HepG2 (cell line): ENCODE results near the gene ARHGEF1. TPM values are rescaled to one million over a fixed set of nuclear protein-coding genes. Genes with fewer than 3 reads are reported as not detected.

Source experiments
- ATAC-seq: fragments of 200-7000 bp; cut with Tn5 transposase; 3 replicates; pipeline ENCODE4 v1.9.1; 2020; ENCODE audit warnings: mild to moderate bottlenecking, moderate library complexity
- BruUV-seq: library from RNA; stranded (reverse); fragments of 400-500 nt; replicated peaks from 2 replicates; lab custom pipeline; 2021; lab: Mats Ljungman, UMichigan
- CTCF ChIA-PET: fragments of 300-600 bp; formaldehyde crosslinking; extraction: SDS; loops from one replicate; lab custom pipeline; 2021; ENCODE audit warnings: low total read pairs, inconsistent platforms, low intra/inter-chr PET ratio; lab: Yijun Ruan, JAX
- POLR2A ChIA-PET: fragments of 350-600 bp; sonication (Branson Sonifier 250); formaldehyde crosslinking; loops from one replicate; lab custom pipeline; 2020; ENCODE audit warnings: antibody characterized with exemption, inconsistent platforms; lab: Yijun Ruan, JAX
- DNase-seq: peaks from one replicate; pipeline ENCODE4 v3.0.0-alpha.2; 2015; ENCODE audit warnings: low spot score
- FAIRE-seq: peaks from 3 replicates; lab custom pipeline; 2011; peaks lifted over from hg19 to GRCh38; lab: Jason Lieb, UNC
- H2AFZ ChIP-seq: one replicate; pipeline ENCODE4 v1.6.1; 2011; ENCODE audit warnings: low read length, inconsistent platforms
- H3K27ac ChIP-seq: fragments of 300-600 bp; 3 replicates; pipeline ENCODE4 v1.8.0; 2011; ENCODE audit warnings: mixed run types, mild to moderate bottlenecking, mixed read lengths, low read length, inconsistent platforms; ENCODE audit not compliant: insufficient read depth; ENCODE audit errors: extremely low read length
- H3K27me3 ChIP-seq, 2 experiments: fragments of 200-600 bp in 1 of 2; 2 replicates in 1 of 2; 3 replicates in 1 of 2; pipeline versions ENCODE4 v1.6.0 to v1.8.0; 2011; ENCODE audit warnings: low read length in 2 of 2, mild to moderate bottlenecking in 2 of 2, moderate library complexity in 2 of 2, inconsistent platforms in 1 of 2; ENCODE audit not compliant: insufficient read depth in 2 of 2, control insufficient read depth in 1 of 2
- H3K36me3 ChIP-seq, 2 experiments: fragments of 200-600 bp in 1 of 2; replicated peaks in 1 of 2; 2 replicates in 1 of 2; 3 replicates in 1 of 2; pipeline versions ENCODE4 v1.5.1 to v1.8.0; 2011; ENCODE audit warnings: low read length in 2 of 2, inconsistent platforms in 1 of 2; ENCODE audit not compliant: insufficient read depth in 2 of 2, control insufficient read depth in 1 of 2
- H3K4me1 ChIP-seq: 2 replicates; pipeline ENCODE4 v1.5.1; 2012; ENCODE audit warnings: low read length, inconsistent platforms; ENCODE audit not compliant: insufficient read depth
- H3K4me2 ChIP-seq: 2 replicates; pipeline ENCODE4 v1.6.0; 2011; ENCODE audit warnings: low read depth, low read length, inconsistent platforms
- H3K4me3 ChIP-seq, 3 experiments: fragments of 200-600 bp in 1 of 3; sonication (generic), shearing (Covaris generic) in 1 of 3; replicated peaks in 1 of 3; 2 replicates each; pipeline ENCODE4 v1.5.1; 2011 to 2016; ENCODE audit warnings: low read length in 3 of 3, inconsistent platforms in 2 of 3, low read depth in 2 of 3, mild to moderate bottlenecking in 2 of 3, control low read depth in 1 of 3, mixed read lengths in 1 of 3; ENCODE audit not compliant: insufficient read depth in 1 of 3
- H3K79me2 ChIP-seq: one replicate; pipeline ENCODE4 v1.6.1; 2011; ENCODE audit warnings: low read length, inconsistent platforms; ENCODE audit not compliant: insufficient read depth
- H3K9ac ChIP-seq: 2 replicates; pipeline ENCODE4 v1.6.0; 2011; ENCODE audit warnings: mild to moderate bottlenecking, low read depth, low read length, inconsistent platforms; ENCODE audit not compliant: insufficient read depth
- H3K9me3 ChIP-seq: 2 replicates; pipeline ENCODE4 v1.5.1; 2012; ENCODE audit warnings: mild to moderate bottlenecking, low read length
- H4K20me1 ChIP-seq: 2 replicates; pipeline ENCODE4 v1.6.0; 2011; ENCODE audit warnings: inconsistent platforms, mild to moderate bottlenecking, low read length, moderate library complexity; ENCODE audit not compliant: insufficient read depth
- ATM ChIP-seq: fragments of 450-650 bp; IDR thresholded peaks from 2 replicates; pipeline ENCODE4 v1.7.1; 2017; ENCODE audit warnings: mild to moderate bottlenecking, borderline replicate concordance
- BRCA1 ChIP-seq: sonication (generic); formaldehyde crosslinking; IDR thresholded peaks from 2 replicates; pipeline ENCODE4 v1.4.0; 2020; ENCODE audit warnings: missing genetic modification reagents
- EHMT2 ChIP-seq: fragments of 200-600 bp; sonication (generic); IDR thresholded peaks from 2 replicates; pipeline ENCODE4 v1.7.0; 2017; ENCODE audit warnings: antibody characterized with exemption, low read depth, low read length, borderline replicate concordance
- ESRRA ChIP-seq: sonication (generic); formaldehyde crosslinking; IDR thresholded peaks from 2 replicates; pipeline ENCODE4 v1.5.1; 2020; ENCODE audit warnings: mild to moderate bottlenecking, low read depth, missing genetic modification reagents
- RARG ChIP-seq: sonication (generic); formaldehyde crosslinking; IDR thresholded peaks from 2 replicates; pipeline ENCODE4 v1.4.0; 2020; ENCODE audit warnings: low read depth, mild to moderate bottlenecking, missing genetic modification reagents
- ZNF530 ChIP-seq: sonication (generic); formaldehyde crosslinking; IDR thresholded peaks from 2 replicates; pipeline ENCODE4 v1.5.0; 2020; ENCODE audit warnings: low read depth, mild to moderate bottlenecking, missing genetic modification reagents
- ZSCAN29 ChIP-seq: sonication (generic); formaldehyde crosslinking; conservative IDR thresholded peaks from 2 replicates; pipeline ENCODE4 v1.4.0; 2020; ENCODE audit warnings: mild to moderate bottlenecking, missing genetic modification reagents
- WGBS: methylation state at CpG from one replicate; pipeline ENCODE4 v1.1.6; 2017; ENCODE audit warnings: low lambda C conversion rate; 5-methylcytosine and 5-hydroxymethylcytosine counted together
- in situ Hi-C: cut with HindIII; loops from 2 replicates; pipeline ENCODE4 v1.10.0; 2017; ENCODE audit warnings: low pct_unique_long_range_greater_than_20kb; ENCODE audit not compliant: extremely low pct_ligation_motif_present
- intact Hi-C: fragments of 100-400 bp; cut with micrococcal nuclease; formaldehyde crosslinking; loops from one replicate; pipeline ENCODE4 v1.10.0; 2022; ENCODE audit not compliant: unreplicated experiment
- polyA plus RNA-seq, 8 experiments: library from polyadenylated mRNA; depleted of rRNA in 3 of 8; stranded (reverse) in 7 of 8; unstranded in 1 of 8; fragments of >200 nt; fragmentation: Illumina TruSeq in 4 of 8; extraction: Trizol in 4 of 8; gene quantifications; 2 replicates each; pipeline versions ENCODE4 v1.2.1 to v1.2.3, GENCODE V29; 2011 to 2016; ENCODE audit warnings: low read depth in 4 of 8, missing spikeins in 1 of 8, mixed read lengths in 1 of 8; ENCODE audit not compliant: insufficient read depth in 1 of 8
- total RNA-seq, 5 experiments: library from RNA; depleted of rRNA; stranded (reverse); fragments of >200 nt; fragmentation: Illumina TruSeq; extraction: Trizol; gene quantifications; 2 replicates each; pipeline ENCODE4 v1.2.3, GENCODE V29; 2016; ENCODE audit warnings: low read depth in 1 of 5
- TF ChIP-seq, protein P1 (sequence below): sonication (generic); formaldehyde crosslinking; IDR thresholded peaks from 2 replicates; pipeline ENCODE4 v1.8.0; 2022; ENCODE audit warnings: mild to moderate bottlenecking, missing genetic modification reagents; ENCODE audit not compliant: insufficient replicate concordance
- TF ChIP-seq, protein P2 (sequence below), 2 experiments: sonication (generic) in 1 of 2; formaldehyde crosslinking in 1 of 2; IDR thresholded peaks; 2 replicates each; pipeline versions ENCODE4 v1.6.1 to v1.9.0; 2014 to 2022; ENCODE audit warnings: antibody characterized with exemption in 1 of 2, borderline replicate concordance in 1 of 2, inconsistent platforms in 1 of 2, low read depth in 1 of 2, missing genetic modification reagents in 1 of 2

Gene ARHGEF1
- total and polyA plus RNA-seq, 2 of the 13 experiments (the other 11 are each of a cell fraction or from before 2014, with no cell fraction given): 33.7 to 34.7 TPM

DNA sequence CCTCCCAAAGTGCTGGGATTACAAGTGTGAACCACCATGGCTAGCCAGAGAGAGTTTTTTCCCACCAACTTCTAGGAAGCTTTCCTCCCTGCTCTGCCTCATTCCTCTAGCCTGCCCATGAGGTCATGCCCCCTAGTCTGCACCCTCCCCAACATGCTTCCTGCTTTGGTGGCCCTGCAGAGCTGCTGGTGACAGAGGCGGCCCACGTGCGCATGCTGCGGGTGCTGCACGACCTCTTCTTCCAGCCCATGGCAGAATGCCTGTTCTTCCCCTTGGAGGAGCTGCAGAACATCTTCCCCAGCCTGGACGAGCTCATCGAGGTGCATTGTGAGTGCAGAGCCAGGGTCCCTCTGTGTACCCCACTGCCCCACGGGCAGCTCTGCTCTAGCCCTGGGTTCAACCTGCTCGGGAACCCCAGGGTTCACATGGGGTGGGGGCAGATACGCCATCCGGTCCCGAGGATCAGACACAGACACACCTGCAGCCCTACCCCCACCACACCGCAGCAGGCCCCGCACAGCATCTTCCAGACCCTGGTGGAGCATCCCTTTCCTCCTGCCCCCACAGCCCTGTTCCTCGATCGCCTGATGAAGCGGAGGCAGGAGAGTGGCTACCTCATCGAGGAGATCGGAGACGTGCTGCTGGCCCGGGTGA, 18.9 kb downstream of the ARHGEF1 start:
- BruUV-seq: no TSS peak
- 98% methylated on average over 11 of the region's 21 CpGs for WGBS
- no peak for TF ChIP-seq ATM
- TF ChIP-seq ZSCAN29: no peak
- TF ChIP-seq EHMT2: no peak
- TF ChIP-seq, protein P1, sequence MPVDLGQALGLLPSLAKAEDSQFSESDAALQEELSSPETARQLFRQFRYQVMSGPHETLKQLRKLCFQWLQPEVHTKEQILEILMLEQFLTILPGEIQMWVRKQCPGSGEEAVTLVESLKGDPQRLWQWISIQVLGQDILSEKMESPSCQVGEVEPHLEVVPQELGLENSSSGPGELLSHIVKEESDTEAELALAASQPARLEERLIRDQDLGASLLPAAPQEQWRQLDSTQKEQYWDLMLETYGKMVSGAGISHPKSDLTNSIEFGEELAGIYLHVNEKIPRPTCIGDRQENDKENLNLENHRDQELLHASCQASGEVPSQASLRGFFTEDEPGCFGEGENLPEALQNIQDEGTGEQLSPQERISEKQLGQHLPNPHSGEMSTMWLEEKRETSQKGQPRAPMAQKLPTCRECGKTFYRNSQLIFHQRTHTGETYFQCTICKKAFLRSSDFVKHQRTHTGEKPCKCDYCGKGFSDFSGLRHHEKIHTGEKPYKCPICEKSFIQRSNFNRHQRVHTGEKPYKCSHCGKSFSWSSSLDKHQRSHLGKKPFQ: no peak
- TF ChIP-seq RARG (CRISPR knock-in tag): no peak
- Histone ChIP-seq H3K27me3 (no peaks in the 10 kb centered on the region), H3K4me3 (no peak overlapping the region), H3K4me1 (peaks cover 24% of the 10 kb centered on the region), H3K36me3 (peaks cover 35 to 60% of the 10 kb centered on the region in 2 experiments; a peak in 4 of 5 replicates), H3K4me2 (no peak overlapping the region), H3K27ac (no peak overlapping the region), H3K9ac (no peak overlapping the region), H4K20me1 (0 out of 2 replicates have a peak, but pooled peaks cover 3% of the 10 kb centered on the region), H3K9me3 (no peaks in the 10 kb centered on the region), H2AFZ (no peak overlapping the region), H3K79me2 (no peaks in the 10 kb centered on the region)
- ChIA-PET POLR2A (interaction anchor here (0.6 to 2.5 kb wide), 2 partner anchors 14 to 18 kb away, joined by 3 to 5 read pairs; no protein-coding TSS in a partner anchor), CTCF (no interaction called here)
- intact Hi-C loops (no loop called here), in situ Hi-C loops (no loop called here)
- ATAC-seq (no peak), FAIRE-seq (no peak), DNase-seq (no peak)

DNA sequence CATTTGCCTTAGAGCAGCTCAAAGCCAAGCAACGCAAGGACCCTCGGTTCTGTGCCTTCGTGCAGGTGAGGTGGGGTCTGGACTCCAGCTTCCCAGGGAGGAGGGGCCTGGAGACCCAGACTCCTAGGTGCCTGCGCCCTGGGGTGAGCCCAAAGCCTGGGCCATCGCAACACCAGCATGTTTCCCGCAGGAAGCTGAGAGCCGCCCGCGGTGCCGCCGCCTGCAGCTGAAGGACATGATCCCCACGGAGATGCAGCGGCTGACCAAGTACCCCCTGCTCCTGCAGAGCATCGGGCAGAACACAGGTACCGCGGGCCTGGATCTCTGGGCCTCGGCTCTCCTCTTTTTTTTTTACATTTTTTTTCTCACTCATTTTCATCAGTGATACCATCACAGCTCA, 19.6 kb downstream of the ARHGEF1 start:
- Histone ChIP-seq H3K36me3 (peaks cover 34 to 62% of the 10 kb centered on the region in 2 experiments; a peak in 4 of 5 replicates), H3K4me2 (no peak overlapping the region), H3K27ac (no peak overlapping the region), H3K4me1 (peaks cover 24% of the 10 kb centered on the region), H3K79me2 (no peaks in the 10 kb centered on the region), H3K9me3 (no peaks in the 10 kb centered on the region), H3K9ac (no peak overlapping the region), H3K27me3 (no peaks in the 10 kb centered on the region), H2AFZ (no peak overlapping the region), H3K4me3 (no peak overlapping the region), H4K20me1 (0 out of 2 replicates have a peak, but pooled peaks cover 3% of the 10 kb centered on the region)
- in situ Hi-C loops: no loop called here
- FAIRE-seq: no peak
- no peak for DNase-seq
- no TSS peak for BruUV-seq
- CTCF ChIA-PET: no interaction called here
- intact Hi-C loops: no loop called here
- no peak for ATAC-seq
- POLR2A ChIA-PET: no interaction called here
- WGBS: 98% methylated on average over 7 of the region's 17 CpGs
- TF ChIP-seq ESRRA (CRISPR knock-in tag) (no peak), ZNF530 (CRISPR knock-in tag) (no peak), BRCA1 (CRISPR knock-in tag) (no peak)
- TF ChIP-seq, protein P2, sequence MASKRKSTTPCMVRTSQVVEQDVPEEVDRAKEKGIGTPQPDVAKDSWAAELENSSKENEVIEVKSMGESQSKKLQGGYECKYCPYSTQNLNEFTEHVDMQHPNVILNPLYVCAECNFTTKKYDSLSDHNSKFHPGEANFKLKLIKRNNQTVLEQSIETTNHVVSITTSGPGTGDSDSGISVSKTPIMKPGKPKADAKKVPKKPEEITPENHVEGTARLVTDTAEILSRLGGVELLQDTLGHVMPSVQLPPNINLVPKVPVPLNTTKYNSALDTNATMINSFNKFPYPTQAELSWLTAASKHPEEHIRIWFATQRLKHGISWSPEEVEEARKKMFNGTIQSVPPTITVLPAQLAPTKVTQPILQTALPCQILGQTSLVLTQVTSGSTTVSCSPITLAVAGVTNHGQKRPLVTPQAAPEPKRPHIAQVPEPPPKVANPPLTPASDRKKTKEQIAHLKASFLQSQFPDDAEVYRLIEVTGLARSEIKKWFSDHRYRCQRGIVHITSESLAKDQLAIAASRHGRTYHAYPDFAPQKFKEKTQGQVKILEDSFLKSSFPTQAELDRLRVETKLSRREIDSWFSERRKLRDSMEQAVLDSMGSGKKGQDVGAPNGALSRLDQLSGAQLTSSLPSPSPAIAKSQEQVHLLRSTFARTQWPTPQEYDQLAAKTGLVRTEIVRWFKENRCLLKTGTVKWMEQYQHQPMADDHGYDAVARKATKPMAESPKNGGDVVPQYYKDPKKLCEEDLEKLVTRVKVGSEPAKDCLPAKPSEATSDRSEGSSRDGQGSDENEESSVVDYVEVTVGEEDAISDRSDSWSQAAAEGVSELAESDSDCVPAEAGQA (IDR thresholded peaks at IDR 0.05; ENCODE audit: low read depth): no peak
- TF ChIP-seq, protein P2 (CRISPR knock-in tag; IDR thresholded peaks at IDR 0.05; ENCODE audit: borderline replicate concordance): no peak
